ENCODE measurements around the gene ABCA2. TPM values are rescaled to one million over a fixed set of nuclear protein-coding genes. Genes with fewer than 3 reads are reported as not detected.

Gene ABCA2
- total RNA-seq, 4 donors from 2014 or later, result 51.1 to 204 (median 96.5) TPM

DNA sequence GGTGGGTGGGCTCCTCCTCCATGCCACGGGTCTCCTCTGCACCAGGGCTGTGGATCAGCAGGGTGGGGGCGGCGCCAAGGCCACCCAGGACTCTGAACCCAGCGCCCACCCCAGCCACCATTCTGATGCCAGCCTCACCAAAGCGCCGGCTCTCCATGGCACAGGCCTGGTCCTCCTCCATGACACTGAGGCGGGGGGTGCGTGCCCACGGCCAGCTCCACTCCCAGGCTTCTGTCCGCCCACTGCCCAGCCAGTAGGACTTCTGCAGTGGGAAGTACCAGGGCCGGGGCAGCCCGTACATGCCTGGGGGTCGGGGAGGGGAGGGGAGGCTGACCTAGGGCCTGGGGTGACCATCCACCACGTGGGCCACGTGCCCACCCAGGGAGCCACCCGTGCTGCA is 11.6 kb downstream of the ABCA2 start:
- no peak for TF ChIP-seq EP300 (IDR thresholded peaks at IDR 0.05; ENCODE audit: low read depth)
- no peak for TF ChIP-seq POLR2A (IDR thresholded peaks at IDR 0.05)
- no peak for TF ChIP-seq POLR2AphosphoS5 (IDR thresholded peaks at IDR 0.05)
- TF ChIP-seq, protein P1, sequence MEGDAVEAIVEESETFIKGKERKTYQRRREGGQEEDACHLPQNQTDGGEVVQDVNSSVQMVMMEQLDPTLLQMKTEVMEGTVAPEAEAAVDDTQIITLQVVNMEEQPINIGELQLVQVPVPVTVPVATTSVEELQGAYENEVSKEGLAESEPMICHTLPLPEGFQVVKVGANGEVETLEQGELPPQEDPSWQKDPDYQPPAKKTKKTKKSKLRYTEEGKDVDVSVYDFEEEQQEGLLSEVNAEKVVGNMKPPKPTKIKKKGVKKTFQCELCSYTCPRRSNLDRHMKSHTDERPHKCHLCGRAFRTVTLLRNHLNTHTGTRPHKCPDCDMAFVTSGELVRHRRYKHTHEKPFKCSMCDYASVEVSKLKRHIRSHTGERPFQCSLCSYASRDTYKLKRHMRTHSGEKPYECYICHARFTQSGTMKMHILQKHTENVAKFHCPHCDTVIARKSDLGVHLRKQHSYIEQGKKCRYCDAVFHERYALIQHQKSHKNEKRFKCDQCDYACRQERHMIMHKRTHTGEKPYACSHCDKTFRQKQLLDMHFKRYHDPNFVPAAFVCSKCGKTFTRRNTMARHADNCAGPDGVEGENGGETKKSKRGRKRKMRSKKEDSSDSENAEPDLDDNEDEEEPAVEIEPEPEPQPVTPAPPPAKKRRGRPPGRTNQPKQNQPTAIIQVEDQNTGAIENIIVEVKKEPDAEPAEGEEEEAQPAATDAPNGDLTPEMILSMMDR (IDR thresholded peaks at IDR 0.05), result no peak
- Histone ChIP-seq H3K4me1 (peaks cover 0 to 3% (median 2%) of the 10 kb centered on the region in 4 donors), H3K9me3 (no peaks in the 10 kb centered on the region), H3K4me3 (no peak overlapping the region), H3K36me3 (no peaks in the 10 kb centered on the region), H3K27ac (no peak overlapping the region), H3K27me3 (no peaks in the 10 kb centered on the region)
- intact Hi-C loops (cut with DNase I; ENCODE audit: low total_unique reads) (no loop called here), in situ Hi-C loops (cut with MboI; ENCODE audit: low pct_ligation_motif_present in 1 of 4, low pct_unique_long_range_greater_than_20kb in 1 of 4, low sequenced_read_pairs in 3 of 4) (no loop called here)
- DNase-seq, result no peak
- 88% methylated on average over 12 of the region's 16 CpGs; no CpG with 5 or more reads in 1 of the 2 donors for WGBS, 2 donors (ENCODE audit: low coverage in 1 of 2)

DNA sequence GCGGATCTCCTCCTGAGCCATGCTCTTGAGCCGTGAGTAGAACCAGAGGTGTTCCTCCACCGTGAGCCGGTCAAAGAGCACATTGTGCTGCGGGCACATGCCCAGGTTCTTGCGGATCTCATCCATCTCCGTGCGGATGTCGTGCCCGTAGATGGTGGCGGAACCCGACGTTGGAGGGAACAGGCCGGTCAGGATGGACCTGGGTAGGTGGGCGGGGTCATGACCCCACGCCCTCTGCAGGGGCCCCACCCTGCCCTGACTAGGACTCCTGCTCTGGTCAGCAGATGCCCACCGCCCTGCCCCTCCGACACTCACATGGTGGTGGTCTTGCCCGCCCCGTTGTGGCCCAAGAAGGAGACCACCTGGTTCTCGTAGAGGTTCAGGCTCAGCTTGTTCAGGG is 12.1 kb downstream of the ABCA2 start:
- no peaks in the 10 kb centered on the region for H3K27me3 ChIP-seq
- no peak overlapping the region for H3K4me3 ChIP-seq
- no peak overlapping the region for H3K27ac ChIP-seq
- WGBS, 2 donors (ENCODE audit: low coverage in 1 of 2), result 100% methylated on average over 6 of the region's 21 CpGs; no CpG with 5 or more reads in 1 of the 2 donors
- intact Hi-C loops (cut with DNase I; ENCODE audit: low total_unique reads), result no loop called here
- no peaks in the 10 kb centered on the region for H3K9me3 ChIP-seq
- no peaks in the 10 kb centered on the region for H3K36me3 ChIP-seq
- TF ChIP-seq POLR2AphosphoS5 (IDR thresholded peaks at IDR 0.05) (no peak), POLR2A (IDR thresholded peaks at IDR 0.05) (no peak), EP300 (IDR thresholded peaks at IDR 0.05; ENCODE audit: low read depth) (no peak)
- TF ChIP-seq, protein P1 (IDR thresholded peaks at IDR 0.05), result no peak
- DNase-seq, result no peak
- in situ Hi-C loops (cut with MboI; ENCODE audit: low pct_ligation_motif_present in 1 of 4, low pct_unique_long_range_greater_than_20kb in 1 of 4, low sequenced_read_pairs in 3 of 4), result no loop called here
- H3K4me1 ChIP-seq, result no peaks in the 10 kb centered on the region

DNA sequence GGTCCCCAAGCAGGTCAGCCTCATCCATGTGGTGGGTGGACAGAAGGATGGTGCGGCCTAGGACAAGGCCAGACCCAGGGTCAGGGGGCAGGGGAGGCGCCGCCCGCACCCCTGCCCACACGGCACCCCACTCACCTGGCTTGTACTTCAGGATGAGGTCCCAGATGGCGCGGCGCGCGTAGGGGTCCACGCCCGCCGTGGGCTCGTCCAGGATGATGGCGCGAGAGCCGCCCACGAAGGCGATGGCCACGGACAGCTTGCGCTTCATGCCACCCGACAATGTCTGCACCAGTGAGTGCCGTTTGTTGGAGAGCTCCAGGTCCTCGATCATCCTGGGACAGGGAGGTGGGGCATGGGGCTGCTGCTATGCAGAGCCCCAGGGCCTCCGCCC is 12.5 kb downstream of the ABCA2 start:
- no peak for DNase-seq
- H3K9me3 ChIP-seq, result no peaks in the 10 kb centered on the region
- H3K27ac ChIP-seq, result no peak overlapping the region
- intact Hi-C loops (cut with DNase I; ENCODE audit: low total_unique reads), result no loop called here
- H3K4me1 ChIP-seq, result no peaks in the 10 kb centered on the region
- H3K36me3 ChIP-seq, result no peaks in the 10 kb centered on the region
- in situ Hi-C loops (cut with MboI; ENCODE audit: low pct_ligation_motif_present in 1 of 4, low pct_unique_long_range_greater_than_20kb in 1 of 4, low sequenced_read_pairs in 3 of 4), result no loop called here
- H3K27me3 ChIP-seq, result no peaks in the 10 kb centered on the region
- no peak overlapping the region for H3K4me3 ChIP-seq
- 98% methylated on average over 24 of the region's 25 CpGs; no CpG with 5 or more reads in 1 of the 2 donors for WGBS, 2 donors (ENCODE audit: low coverage in 1 of 2)
- TF ChIP-seq EP300 (IDR thresholded peaks at IDR 0.05; ENCODE audit: low read depth) (no peak), POLR2A (IDR thresholded peaks at IDR 0.05) (no peak), POLR2AphosphoS5 (IDR thresholded peaks at IDR 0.05) (no peak)
- TF ChIP-seq, protein P1 (IDR thresholded peaks at IDR 0.05), result no peak

DNA sequence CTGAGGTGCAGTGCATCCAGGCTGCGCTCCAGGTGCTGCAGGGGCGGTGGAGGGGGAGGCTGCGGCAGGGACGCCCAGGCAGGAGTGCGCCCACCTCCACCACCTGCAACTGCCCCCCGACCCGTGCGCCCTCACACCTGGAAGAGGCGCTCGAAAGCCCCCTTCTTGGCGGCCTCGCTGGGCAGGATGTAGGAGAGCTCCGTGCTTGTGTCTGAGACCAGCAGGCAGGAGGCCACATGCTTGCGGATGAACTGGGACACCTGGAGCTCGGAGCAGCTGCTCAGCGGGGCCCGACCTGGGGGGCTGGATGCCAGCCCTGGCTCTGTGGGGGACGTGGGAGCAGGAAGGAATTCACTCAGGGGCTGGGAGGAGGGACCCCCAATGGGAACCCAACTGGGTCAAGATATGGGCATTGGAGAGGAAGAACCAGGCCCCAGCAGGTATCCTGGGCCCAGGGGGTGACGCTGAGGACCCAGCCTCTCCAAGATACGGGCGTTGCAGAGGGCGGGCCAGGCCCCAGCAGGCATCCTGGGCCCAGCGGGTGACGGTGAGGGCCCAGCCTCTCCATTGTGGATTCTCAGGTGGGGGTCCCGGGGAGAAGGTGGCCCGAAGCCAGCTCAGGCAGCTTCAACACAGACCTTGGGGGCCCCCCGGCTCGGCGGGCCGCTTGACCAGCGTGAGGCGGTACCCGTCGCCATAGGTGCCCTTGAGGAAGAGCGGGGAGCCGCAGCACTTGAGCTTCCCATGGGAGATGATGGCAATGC is 13.1 kb downstream of the ABCA2 start:
- Histone ChIP-seq H3K4me3 (no peak overlapping the region), H3K36me3 (no peaks in the 10 kb centered on the region), H3K27me3 (no peaks in the 10 kb centered on the region), H3K27ac (no peak overlapping the region), H3K4me1 (no peaks in the 10 kb centered on the region), H3K9me3 (no peaks in the 10 kb centered on the region)
- 95% methylated on average over 35 of the region's 36 CpGs; no CpG with 5 or more reads in 1 of the 2 donors for WGBS, 2 donors (ENCODE audit: low coverage in 1 of 2)
- intact Hi-C loops (cut with DNase I; ENCODE audit: low total_unique reads) (no loop called here), in situ Hi-C loops (cut with MboI; ENCODE audit: low pct_ligation_motif_present in 1 of 4, low pct_unique_long_range_greater_than_20kb in 1 of 4, low sequenced_read_pairs in 3 of 4) (no loop called here)
- DNase-seq, result no peak
- TF ChIP-seq, protein P1 (IDR thresholded peaks at IDR 0.05), result no peak
- TF ChIP-seq POLR2AphosphoS5 (IDR thresholded peaks at IDR 0.05) (no peak), POLR2A (IDR thresholded peaks at IDR 0.05) (no peak), EP300 (IDR thresholded peaks at IDR 0.05; ENCODE audit: low read depth) (no peak)

Data from transverse colon (tissue), 4 donors.